ENCODE measurements around the gene NINJ2. TPM values are rescaled to one million over a fixed set of nuclear protein-coding genes. Genes with fewer than 3 reads are reported as not detected.

Gene NINJ2
- polyA plus RNA-seq, 1 of the 3 experiments (the other 2 are of a cell fraction), result 0.07 TPM

- Histone ChIP-seq H3K4me1 (ENCODE audit: control insufficient read depth in 1 of 2, insufficient read depth in 2 of 2, low read depth in 1 of 2, low read length in 1 of 2) (peaks cover 0 to 3% of the 10 kb centered on the region in 2 experiments; a peak in 1 of 4 replicates), H3K27me3 (ENCODE audit: insufficient read depth) (peaks cover 29% of the 10 kb centered on the region; the same call in 1 of the 2 replicates), H3K9ac (no peak overlapping the region), H4K20me1 (ENCODE audit: insufficient read depth) (no peaks in the 10 kb centered on the region), H3K9me2 (no peaks in the 10 kb centered on the region), H3K9me3 (no peaks in the 10 kb centered on the region), H3K79me2 (ENCODE audit: insufficient read depth) (no peaks in the 10 kb centered on the region), H3K27ac (ENCODE audit: low read depth in 2 of 2, low read length in 1 of 2) (no peak overlapping the region), H3K36me3 (replicated peaks in 1 of 2; ENCODE audit: control insufficient read depth in 1 of 2, insufficient read depth in 2 of 2, low read length in 1 of 2) (no peaks in the 10 kb centered on the region), H2AFZ (ENCODE audit: low read depth) (no peak overlapping the region), H3K4me2 (no peak overlapping the region), H3F3A (replicated peaks; ENCODE audit: insufficient read depth) (no peaks in the 10 kb centered on the region), H3K4me3 (ENCODE audit: low read depth in 2 of 2, low read length in 1 of 2) (no peak overlapping the region)
- TF ChIP-seq FOXJ3 (CRISPR knock-in tag; IDR thresholded peaks at IDR 0.05) (no peak), GATA2 (CRISPR knock-in tag; IDR thresholded peaks at IDR 0.05) (no peak), MAX (IDR thresholded peaks at IDR 0.05; ENCODE audit: low read depth) (no peak), CTCF (IDR thresholded peaks at IDR 0.05) (no peak), GABPA (IDR thresholded peaks at IDR 0.05; ENCODE audit: low read depth) (no peak), IRF3 (IDR thresholded peaks at IDR 0.05; ENCODE audit: low read depth, low read length) (no peak), YY1 (IDR thresholded peaks at IDR 0.05; ENCODE audit: low read depth) (no peak), RAD21 (IDR thresholded peaks at IDR 0.05; ENCODE audit: low read length) (no peak), TCF12 (IDR thresholded peaks at IDR 0.05) (no peak), USF2 (IDR thresholded peaks at IDR 0.05; ENCODE audit: borderline replicate concordance, low read depth, low read length) (no peak), CHD2 (IDR thresholded peaks at IDR 0.05; ENCODE audit: low read length, partially characterized antibody) (no peak), ELF1 (IDR thresholded peaks at IDR 0.05) (no peak), NFIC (IDR thresholded peaks at IDR 0.05; ENCODE audit: borderline replicate concordance) (no peak), FOSL2 (IDR thresholded peaks at IDR 0.05; ENCODE audit: borderline replicate concordance, low read depth) (no peak), MXI1 (IDR thresholded peaks at IDR 0.05; ENCODE audit: low read depth, low read length) (no peak)
- ChIA-PET POLR2A (no interaction called here), CTCF (interaction anchor here (1.0 to 1.8 kb wide), 4 partner anchors 12 to 27 kb away, joined by 3 to 6 read pairs (median 4); no protein-coding TSS in a partner anchor)
- WGBS (ENCODE audit: low lambda C conversion rate), result 34% methylated on average over 2 of the region's 2 CpGs
- DNase-seq, result no peak
Measured at GRCh38 chr12:520119-520518, 143.1 kb downstream of the NINJ2 start.

GRCh38 chr12:517538-517937 lies 145.7 kb downstream of the NINJ2 start:
- CTCF ChIA-PET, result interaction anchor here (0.8 to 1.0 kb wide), 2 partner anchors 29 to 30 kb away, joined by 3 to 4 read pairs; no protein-coding TSS in a partner anchor

More at GRCh38 chr12:517538-517937, 145.7 kb downstream of the NINJ2 start:
- Histone ChIP-seq H3K79me2 (ENCODE audit: insufficient read depth) (no peaks in the 10 kb centered on the region), H4K20me1 (ENCODE audit: insufficient read depth) (no peaks in the 10 kb centered on the region), H2AFZ (ENCODE audit: low read depth) (no peak overlapping the region), H3K9me3 (no peaks in the 10 kb centered on the region), H3K4me3 (ENCODE audit: low read depth in 2 of 2, low read length in 1 of 2) (no peak overlapping the region), H3K27me3 (ENCODE audit: insufficient read depth) (peaks cover 29% of the 10 kb centered on the region; the same call in 1 of the 2 replicates), H3F3A (replicated peaks; ENCODE audit: insufficient read depth) (no peaks in the 10 kb centered on the region), H3K4me2 (no peak overlapping the region), H3K9ac (no peak overlapping the region), H3K9me2 (no peaks in the 10 kb centered on the region), H3K27ac (ENCODE audit: low read depth in 2 of 2, low read length in 1 of 2) (no peak overlapping the region), H3K36me3 (replicated peaks in 1 of 2; ENCODE audit: control insufficient read depth in 1 of 2, insufficient read depth in 2 of 2, low read length in 1 of 2) (no peaks in the 10 kb centered on the region), H3K4me1 (ENCODE audit: control insufficient read depth in 1 of 2, insufficient read depth in 2 of 2, low read depth in 1 of 2, low read length in 1 of 2) (no peaks in the 10 kb centered on the region)
- POLR2A ChIA-PET, result no interaction called here
- no peak for DNase-seq
- 22% methylated on average over 3 of the region's 3 CpGs for WGBS (ENCODE audit: low lambda C conversion rate)
- TF ChIP-seq CHD2 (IDR thresholded peaks at IDR 0.05; ENCODE audit: low read length, partially characterized antibody) (no peak), REST (IDR thresholded peaks at IDR 0.05; ENCODE audit: low read depth, low read length) (no peak), POLR2AphosphoS5 (IDR thresholded peaks at IDR 0.05; ENCODE audit: low read depth, low read length) (no peak), RFX5 (IDR thresholded peaks at IDR 0.05; ENCODE audit: low read length) (no peak), YY1 (IDR thresholded peaks at IDR 0.05; ENCODE audit: low read depth) (no peak), RAD21 (IDR thresholded peaks at IDR 0.05; ENCODE audit: low read length) (no peak)
